GM19468 (cell line): ENCODE measurements around the gene LRRC42.
"Not testable (repeated sequence)": the region's sequence is repeated elsewhere in the genome, so short reads cannot be mapped to it uniquely, and the experiment has no call there.

Source experiments
- ATAC-seq: cut with Tn5 transposase; IDR thresholded peaks from one replicate; pipeline ENCODE4 v1.9.1; 2021; ENCODE audit warnings: mild to moderate bottlenecking, moderate library complexity, moderate number of reproducible peaks; ENCODE audit not compliant: unreplicated experiment; ENCODE audit errors: extremely low read depth

The LRRC42 gene

DNA sequence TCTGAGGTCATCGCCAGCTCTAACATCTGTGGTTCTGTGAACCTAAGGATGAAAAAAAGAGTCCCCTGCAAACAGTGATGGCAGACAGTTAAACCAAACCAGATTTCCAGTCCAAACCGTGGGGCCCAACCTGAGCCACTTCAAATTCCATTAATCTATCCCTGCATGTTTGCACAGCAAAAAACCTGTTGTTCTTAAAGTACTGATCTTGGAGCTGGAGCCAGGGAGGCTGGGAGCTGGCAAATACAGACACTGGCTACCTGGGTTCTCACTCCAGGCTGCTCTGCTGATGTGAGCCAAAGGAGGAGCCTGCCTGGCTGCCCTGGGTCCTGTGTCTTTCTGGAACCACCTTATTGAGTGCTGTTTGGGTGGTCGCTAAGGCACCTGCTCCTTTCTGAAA is 55.4 kb downstream of the LRRC42 start:
- no peak for ATAC-seq

DNA sequence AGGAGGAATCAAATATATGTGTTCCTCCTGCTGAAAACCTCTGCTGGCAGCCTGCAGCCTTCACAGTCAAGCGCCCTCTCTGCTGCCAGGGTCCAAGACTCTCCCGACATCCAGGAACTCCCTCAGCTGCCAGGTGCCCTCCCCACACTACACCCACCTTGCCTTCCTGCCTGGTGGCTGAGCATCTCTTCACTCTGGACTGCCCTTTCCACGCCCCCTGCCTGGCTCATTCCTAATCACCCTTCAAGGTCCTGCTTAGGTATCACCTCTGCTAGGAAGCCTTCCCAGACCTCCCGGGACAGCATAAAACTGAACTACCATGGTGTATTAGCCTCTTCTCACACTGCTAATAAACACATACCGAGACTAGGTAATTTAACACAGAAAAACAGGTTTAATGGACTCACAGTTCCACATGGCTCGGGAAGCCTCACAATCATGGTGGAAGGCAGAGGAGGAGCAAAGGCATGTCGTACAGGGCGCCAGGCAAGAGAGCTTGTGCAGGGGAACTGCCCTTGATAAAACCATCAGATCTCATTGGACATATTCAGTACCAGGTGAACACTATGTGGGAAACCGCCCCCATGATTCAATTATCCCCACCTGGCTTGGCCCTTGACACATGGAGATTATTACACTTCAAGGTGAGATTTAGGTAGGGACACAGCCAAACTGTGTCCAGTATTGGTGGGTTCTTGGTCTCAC is 56.5 kb downstream of the LRRC42 start:
- no peak for ATAC-seq

DNA sequence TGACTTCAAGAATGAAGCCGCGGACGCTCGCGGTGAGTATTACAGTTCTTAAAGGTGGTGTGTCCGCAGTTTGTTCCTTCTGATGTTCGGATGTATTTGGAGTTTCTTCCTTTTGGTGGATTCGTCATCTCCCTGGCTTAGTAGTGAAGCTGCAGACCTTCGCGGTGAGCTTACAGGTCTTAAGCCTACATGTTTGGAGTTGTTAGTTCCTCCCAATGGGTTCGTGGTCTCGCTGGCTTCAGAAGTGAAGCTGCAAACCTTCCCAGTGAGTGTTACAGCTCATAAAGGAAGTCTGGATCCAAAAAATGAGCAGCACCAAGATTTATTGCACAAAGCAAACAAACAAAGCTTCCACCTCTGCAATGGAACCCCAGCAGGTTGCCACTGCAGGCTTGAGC is 57.1 kb downstream of the LRRC42 start:
- no peak for ATAC-seq

DNA sequence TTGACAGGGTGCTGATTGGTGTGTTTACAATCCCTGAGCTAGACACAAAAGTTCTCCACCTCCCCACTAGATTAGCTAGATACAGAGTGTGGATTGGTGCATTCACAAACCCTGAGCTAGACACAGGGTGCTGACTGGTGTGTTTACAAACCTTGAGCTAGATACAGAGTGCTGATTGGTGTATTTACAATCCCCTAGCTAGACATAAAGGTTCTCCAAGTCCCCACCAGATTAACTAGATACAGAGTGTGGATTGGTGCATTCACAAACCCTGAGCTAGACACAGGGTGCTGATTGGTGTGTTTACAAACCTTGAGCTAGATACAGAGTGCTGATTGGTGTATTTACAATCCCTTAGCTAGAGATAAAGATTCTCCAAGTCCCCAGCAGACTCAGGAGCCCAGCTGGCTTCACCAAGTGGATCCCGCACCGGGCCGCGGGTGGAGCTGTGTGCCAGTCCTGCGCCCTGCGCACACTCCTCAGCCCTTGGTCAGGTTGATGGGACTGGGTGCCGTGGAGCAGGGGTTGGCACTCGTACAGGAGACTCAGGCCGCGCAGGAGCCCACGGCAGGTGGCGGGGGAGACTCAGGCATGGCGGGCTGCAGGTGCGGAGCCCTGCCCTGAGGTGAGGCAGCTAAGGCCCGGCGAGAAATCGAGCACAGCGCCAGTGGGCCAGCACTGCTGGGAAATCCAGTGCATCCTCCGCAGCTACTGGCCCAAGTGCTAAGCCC is 57.8 kb downstream of the LRRC42 start:
- ATAC-seq, result not testable (repeated sequence)

DNA sequence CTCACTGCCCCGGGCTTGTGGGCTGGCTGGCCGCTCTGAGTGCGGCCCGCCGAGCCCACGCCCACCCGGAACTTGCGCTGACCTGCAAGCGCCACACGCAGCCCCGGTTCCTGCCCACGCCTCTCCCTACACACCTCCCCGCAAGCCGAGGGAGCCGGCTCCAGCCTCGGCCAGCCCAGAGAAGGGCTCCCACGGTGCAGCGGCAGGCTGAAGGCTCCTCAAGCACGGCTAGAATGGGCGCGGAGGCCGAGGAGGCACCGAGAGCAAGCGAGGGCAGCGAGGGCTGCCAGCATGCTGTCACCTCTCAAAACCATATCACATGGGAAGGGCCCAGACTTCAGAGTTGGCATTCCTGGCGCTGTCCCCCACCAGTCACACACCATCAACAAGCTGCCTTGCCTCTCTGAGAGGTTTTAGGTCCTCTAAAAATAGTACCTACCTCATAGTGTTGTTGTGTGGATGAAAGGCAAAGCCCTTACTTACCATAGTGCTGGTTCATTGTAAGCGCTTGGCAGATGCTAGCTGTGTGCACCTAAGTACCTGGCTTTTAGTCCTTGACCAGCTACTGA is 58.4 kb downstream of the LRRC42 start:
- ATAC-seq, result no peak

DNA sequence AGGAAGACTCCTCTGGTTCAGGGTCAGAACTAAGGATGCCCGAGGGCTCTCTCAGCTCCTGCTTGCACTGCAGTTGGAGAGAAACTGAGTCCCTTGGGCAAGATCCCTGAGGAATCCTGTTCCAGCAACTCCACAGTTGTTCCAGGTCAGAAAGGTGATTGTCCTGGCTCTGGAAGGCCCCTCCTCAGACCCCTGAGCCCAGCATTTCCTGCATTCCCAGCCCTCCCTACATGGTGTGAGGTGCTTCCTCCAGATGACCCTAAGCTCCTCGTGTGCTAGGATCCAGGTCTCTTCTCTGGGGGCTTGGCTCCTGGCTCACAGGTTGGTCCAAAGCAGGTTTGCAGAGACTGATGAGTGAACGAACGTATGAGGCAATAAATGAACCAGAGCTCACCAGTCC is 60.4 kb downstream of the LRRC42 start:
- no peak for ATAC-seq

DNA sequence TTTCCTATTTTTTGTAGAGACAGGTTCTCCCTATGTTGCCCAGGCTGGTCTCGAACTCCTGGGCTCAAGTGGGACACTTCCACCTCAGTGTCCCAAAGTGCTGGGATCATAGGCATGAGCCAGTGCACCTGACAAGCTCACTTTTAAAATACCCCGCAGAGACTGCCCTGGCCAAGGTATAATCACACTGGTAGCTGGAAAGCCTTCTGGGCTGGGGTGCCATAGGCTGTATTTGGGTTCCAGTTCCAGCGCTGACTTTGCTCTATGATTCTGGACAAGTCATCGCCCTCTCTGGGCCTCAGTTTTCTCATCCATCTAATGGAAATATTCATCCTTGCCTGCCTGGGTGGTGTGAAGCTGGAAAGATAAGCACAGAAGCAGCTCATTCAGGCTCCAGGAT is 61.5 kb downstream of the LRRC42 start:
- ATAC-seq, result no peak

DNA sequence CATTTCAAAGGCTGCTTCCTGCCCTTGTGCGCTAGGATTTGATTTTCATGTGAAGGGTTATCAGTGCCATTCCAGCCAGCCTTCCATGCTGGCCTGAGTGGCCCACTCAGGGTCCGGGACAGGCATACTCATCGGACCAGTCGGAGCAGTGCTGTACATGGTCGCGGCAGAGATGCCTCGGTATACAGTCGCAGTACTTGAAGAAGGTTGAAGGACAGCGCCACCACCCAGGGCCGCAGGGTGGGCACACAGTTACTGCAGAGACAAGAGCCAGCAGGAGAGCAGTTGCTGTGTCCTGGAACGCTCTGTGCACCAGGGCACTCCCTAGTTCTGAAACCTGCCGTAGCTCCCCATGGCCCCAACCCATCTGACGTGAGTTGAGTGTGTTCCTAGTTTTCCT is 62.7 kb downstream of the LRRC42 start:
- no peak for ATAC-seq

DNA sequence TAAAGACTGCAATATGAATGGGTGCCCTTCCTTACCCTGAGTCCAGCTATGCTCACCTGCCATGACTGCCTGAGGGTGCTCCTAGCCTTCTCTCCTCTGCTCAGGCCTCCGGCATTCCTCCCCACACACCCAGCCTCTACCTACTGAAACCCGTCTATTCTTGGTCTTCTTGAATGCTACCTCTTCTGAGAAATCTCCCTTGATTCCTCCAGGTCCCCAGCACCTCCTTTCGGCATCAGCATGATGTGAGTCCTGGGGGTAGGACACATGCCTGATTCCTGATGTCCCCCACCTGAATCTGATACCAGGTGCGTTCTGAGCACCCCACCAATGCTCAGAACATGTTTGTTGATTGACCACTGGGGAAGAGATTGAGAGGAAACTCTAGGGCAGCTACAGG is 63.3 kb downstream of the LRRC42 start:
- no peak for ATAC-seq

DNA sequence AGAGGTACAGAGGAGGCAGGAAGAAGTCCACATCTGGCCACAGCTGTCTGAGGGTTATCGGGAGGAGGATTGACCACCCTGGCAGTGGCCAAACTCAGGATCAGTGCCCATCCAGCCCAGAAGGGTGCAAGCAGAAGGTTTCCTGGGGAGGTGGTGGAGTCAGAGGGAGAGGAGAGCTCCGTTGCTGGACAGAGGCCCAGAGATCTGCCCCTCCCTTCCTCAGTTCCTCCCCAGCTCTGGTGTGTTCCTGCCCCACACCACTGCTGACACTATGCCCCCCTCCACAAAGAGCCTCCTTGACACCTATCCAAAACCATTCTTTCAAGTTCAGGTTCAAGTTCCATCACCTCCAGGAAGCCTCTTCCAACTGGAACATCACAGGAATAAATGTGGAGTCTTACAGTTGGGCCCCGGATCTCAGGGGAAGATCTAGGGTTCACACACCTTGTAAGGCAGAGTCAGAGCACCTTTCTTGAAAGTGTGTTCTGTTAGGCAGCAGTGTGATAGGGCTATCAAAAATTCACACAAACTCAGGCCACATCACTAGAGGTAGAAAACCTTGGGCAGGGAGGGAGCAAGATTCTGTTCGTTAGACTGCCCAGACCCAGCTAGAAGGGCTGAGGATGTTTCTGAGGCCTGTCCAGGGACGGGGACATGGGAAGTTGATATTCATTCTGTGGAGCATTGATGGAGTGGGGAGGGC is 64.4 kb downstream of the LRRC42 start:
- ATAC-seq, result no peak

DNA sequence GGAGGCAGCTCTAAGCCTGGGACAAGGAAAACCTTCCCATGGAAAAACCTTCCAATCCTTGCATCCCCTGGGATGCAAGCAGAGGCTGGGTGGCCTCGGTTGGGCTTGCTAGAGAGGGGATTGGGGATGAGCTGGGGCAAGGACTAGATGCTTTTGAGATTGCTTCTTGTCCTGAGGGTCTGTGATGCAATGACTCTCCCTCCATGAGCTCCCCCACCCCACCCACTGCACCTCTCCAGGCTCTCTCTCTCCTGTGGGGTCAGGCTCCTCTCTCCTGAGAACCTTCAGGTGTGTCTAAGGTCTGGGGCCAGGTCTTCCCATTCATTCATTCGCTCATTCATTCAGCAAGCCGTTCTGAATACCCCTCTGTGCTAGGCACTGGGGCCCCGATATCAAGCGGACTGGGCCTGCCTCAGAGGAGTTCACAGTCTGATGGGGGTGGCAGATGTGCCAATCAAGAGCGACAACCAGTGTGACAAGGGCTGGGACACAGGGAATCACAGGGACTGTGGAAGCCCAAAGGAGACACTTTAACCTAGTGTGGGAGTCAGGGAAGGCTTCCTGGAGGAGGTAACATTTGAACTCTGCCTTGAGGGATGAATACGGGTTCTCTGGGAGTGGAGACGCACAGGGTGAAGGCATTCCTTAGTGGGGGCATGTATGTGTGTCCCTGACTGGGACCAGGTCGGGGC is 65.3 kb downstream of the LRRC42 start:
- ATAC-seq, result no peak

DNA sequence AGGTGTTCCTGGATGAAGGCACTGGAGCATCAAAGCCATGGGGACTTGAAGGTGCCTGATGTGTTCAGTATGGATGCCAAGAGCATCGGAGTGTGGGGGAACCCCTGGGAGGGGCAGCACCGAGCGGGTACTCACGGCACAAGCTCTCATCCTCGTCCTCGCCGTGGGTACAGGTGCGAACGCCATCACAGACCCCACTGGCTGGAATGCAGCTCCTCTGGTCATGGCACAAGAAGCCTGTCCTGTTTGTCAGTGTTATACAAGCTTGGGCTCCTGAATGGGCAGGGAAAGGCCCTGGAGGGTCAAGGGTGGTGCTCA is 65.8 kb downstream of the LRRC42 start:
- no peak for ATAC-seq

DNA sequence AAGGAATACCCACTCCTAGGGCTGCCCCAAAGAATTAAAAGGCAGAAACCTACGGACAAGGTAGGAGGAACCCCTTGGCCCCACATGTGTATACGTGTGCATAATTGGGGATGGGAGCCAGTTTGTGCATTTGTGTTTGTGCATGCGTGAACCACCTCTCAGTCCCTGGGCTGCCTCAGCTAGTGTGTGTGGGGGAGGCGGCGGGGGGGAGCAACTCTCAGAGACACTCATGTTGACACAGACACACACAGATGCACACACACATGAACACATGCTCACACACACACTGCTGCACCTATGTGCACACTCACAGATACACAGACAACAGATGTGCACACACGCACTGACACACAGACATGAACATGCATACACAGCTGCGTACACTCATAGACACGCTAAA is 66.7 kb downstream of the LRRC42 start:
- no peak for ATAC-seq

DNA sequence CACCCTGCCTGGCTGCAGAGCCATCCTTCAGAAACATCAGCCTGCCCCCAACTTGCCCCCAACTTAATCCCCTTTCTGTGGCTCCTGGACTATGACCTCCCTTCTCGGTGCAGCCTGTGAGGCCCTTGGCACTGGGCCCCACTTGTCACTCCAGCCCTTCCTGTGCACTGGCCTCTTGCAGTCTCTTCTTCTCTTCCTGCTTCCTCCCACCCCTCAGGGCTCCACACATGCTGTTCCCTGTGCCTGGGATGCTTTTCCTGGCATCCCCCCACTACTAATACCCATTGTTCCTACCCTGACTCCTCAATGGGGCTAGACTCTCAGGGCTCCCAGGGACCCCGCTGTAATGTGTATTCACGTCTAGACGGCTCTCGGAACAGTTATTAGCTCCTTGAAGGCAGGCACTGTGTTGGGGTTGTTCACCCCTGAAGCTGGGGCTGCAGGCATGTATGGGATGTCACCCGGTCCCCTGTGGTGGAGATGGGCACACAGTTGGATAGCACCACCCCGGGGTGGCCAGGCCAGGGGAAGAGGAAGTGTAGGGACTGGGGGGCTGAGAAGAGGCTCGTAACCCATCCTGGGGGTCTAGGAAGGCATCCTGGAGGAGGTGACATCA is 67.4 kb downstream of the LRRC42 start:
- no peak for ATAC-seq

DNA sequence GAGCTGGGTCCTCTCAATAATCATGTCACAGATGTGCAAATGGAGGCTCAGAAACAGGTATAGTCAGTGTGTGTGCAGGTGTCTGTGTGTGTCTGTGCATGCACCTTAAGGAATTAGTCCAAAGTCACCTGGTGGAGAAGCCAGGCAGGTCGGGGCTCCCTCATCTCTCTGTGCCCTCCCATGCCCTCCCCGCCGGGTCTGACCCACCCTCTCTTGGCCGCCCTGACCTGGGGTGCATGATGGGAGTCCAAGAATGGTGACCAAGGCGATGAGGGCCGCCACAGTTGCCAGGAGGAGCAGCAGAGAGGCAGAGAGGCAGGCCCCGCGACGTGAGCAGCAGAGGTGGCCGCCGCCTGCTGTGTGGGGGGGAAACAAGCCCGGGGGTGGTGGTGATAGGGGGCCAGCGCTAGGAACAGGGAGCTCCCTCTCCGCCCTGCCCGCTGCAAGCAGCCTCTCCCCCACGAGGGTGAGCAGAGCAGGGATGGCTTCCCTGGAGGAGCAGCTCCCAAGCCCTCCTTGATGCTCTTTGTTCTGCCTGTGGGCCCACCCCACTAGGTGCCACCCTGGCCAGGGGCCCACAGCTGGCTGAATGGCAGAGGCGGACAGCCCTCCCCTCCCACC is 68.0 kb downstream of the LRRC42 start:
- ATAC-seq, result no peak

DNA sequence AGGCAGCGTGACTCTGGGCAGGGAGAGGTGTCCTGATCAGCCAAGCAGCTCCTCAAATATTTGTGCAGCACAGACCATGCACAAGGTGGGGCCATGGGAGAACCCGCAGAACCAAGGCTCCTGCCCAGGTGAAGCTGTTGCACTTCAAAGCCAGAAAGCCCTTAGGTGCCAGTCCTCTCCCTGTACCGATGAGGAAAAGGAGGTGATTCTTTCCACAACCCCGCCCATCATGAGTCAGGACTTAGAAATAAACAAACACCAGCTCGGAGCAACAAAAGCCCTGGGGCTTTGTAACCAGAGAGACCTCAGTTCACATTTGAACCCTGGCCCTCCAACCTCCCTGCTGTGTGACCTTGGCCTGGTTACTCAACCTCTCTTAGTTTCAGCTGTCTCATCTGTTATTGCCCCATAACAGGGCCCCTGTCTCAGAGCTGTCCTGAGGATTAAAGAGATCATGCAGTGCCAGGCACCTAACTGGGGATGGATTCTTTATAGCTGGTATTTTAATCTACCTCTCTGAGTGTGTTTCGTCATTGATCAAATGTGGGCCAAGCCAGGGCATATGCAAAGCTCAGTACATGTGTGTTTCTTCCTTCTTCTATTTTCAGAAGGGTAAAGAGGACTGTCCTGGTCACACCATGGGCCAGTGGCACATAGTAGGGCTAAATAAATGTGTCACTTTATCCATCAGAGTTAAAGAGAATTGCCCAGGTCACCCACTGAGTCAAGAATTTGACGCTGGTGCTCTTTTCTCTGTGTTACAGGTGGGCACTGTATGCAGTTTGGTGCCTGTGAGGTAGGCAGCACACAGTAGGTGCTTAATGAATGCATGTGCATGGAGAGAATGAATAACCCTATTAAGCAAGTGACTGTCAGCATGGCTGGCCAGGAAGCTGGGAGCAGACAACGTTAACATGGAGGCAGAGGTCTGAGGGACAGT is 70.5 kb downstream of the LRRC42 start:
- no peak for ATAC-seq
